ENCODE results near the gene ACTR1A. TPM values are rescaled to one million over a fixed set of nuclear protein-coding genes. Genes with fewer than 3 reads are reported as not detected.
"Not testable (repeated sequence)": the region's sequence is repeated elsewhere in the genome, so short reads cannot be mapped to it uniquely, and the experiment has no call there.

ACTR1A gene
- total and polyA plus RNA-seq, 9 of the 15 experiments (the other 6 are each of a cell fraction or from before 2014, with no cell fraction given), result 36.3 to 77.2 (median 49.6) TPM

DNA sequence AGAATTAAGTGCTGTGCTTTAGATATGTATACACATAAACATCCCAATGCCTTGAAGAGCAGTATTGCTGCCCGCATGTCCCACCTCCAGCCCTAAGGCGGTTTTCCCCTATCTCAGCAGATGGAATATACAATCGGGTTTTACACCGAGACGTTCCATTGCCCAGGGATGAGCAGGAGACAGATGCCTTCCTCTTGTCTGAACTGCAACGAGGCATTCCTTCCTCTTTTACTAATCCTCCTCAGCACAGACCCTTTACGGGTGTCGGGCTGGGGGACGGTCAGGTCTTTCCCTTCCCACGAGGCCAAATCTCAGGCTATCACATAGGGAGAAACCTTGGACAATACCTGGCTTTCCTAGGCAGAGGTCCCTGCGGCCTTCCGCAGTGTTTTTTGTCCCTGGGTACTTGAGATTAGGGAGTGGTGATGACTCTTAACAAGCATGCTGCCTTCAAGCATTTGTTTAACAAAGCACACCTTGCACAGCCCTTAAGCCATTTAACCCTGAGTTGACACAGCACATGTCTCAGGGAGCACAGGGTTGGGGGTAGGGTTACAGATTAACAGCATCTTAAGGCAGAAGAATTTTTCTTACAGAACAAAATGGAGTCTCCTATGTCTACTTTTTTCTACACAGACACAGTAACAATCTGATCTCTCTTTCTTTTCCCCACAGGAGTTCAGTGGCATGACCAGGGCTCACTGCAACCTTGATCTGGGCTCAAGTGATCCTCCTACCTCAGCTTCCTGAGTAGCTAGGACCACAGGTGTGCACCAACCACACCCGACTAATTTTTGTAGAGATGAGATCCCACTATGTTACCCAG, 47.6 kb downstream of the ACTR1A start (continued):
- peak; percentile 97 for TF ChIP-seq ZNF592 (IDR thresholded peaks at IDR 0.05)
- peak in 1 of 2 experiments; percentile 30; a peak in 2 of 4 replicates for TF ChIP-seq ZNF639 (CRISPR knock-in tag; conservative IDR thresholded peaks at IDR 0.05 in 1 of 2, IDR thresholded peaks at IDR 0.05 in 1 of 2)
- peak; percentile 92 for TF ChIP-seq PYGO2 (tag; IDR thresholded peaks at IDR 0.05)
- peak; percentile 52; the same call in 1 of the 2 replicates for TF ChIP-seq HMG20A (CRISPR knock-in tag; conservative IDR thresholded peaks at IDR 0.05)
- TF ChIP-seq, protein P1, sequence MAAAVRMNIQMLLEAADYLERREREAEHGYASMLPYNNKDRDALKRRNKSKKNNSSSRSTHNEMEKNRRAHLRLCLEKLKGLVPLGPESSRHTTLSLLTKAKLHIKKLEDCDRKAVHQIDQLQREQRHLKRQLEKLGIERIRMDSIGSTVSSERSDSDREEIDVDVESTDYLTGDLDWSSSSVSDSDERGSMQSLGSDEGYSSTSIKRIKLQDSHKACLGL (CRISPR knock-in tag; IDR thresholded peaks at IDR 0.05; ENCODE audit: borderline replicate concordance, poor library complexity, severe bottlenecking), result peak; percentile 49
- TF ChIP-seq, protein P2, sequence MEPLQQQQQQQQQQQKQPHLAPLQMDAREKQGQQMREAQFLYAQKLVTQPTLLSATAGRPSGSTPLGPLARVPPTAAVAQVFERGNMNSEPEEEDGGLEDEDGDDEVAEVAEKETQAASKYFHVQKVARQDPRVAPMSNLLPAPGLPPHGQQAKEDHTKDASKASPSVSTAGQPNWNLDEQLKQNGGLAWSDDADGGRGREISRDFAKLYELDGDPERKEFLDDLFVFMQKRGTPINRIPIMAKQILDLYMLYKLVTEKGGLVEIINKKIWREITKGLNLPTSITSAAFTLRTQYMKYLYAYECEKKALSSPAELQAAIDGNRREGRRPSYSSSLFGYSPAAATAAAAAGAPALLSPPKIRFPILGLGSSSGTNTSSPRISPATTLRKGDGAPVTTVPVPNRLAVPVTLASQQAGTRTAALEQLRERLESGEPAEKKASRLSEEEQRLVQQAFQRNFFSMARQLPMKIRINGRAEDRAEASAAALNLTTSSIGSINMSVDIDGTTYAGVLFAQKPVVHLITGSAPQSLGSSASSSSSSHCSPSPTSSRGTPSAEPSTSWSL (CRISPR knock-in tag; IDR thresholded peaks at IDR 0.05; ENCODE audit: borderline replicate concordance), result peak; percentile 70; the same call in 1 of the 2 replicates
- peak; percentile 14; the same call in 1 of the 2 replicates for TF ChIP-seq NFRKB (IDR thresholded peaks at IDR 0.05; ENCODE audit: low read depth)
- TF ChIP-seq, protein P3, sequence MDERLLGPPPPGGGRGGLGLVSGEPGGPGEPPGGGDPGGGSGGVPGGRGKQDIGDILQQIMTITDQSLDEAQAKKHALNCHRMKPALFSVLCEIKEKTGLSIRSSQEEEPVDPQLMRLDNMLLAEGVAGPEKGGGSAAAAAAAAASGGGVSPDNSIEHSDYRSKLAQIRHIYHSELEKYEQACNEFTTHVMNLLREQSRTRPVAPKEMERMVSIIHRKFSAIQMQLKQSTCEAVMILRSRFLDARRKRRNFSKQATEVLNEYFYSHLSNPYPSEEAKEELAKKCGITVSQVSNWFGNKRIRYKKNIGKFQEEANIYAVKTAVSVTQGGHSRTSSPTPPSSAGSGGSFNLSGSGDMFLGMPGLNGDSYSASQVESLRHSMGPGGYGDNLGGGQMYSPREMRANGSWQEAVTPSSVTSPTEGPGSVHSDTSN (CRISPR knock-in tag; IDR thresholded peaks at IDR 0.05; ENCODE audit: low read depth), result not testable (repeated sequence)
- TF ChIP-seq, protein P3 (tag; conservative IDR thresholded peaks at IDR 0.05; ENCODE audit: low read depth), result 0 out of 2 replicates have a peak, but pooled peaks have one; percentile 40
- TF ChIP-seq, protein P4, sequence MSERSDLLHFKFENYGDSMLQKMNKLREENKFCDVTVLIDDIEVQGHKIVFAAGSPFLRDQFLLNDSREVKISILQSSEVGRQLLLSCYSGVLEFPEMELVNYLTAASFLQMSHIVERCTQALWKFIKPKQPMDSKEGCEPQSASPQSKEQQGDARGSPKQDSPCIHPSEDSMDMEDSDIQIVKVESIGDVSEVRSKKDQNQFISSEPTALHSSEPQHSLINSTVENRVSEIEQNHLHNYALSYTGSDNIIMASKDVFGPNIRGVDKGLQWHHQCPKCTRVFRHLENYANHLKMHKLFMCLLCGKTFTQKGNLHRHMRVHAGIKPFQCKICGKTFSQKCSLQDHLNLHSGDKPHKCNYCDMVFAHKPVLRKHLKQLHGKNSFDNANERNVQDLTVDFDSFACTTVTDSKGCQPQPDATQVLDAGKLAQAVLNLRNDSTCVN (CRISPR knock-in tag; IDR thresholded peaks at IDR 0.05), result peak; percentile 63; the same call in 1 of the 2 replicates
- TF ChIP-seq ZNF140 (CRISPR knock-in tag; IDR thresholded peaks at IDR 0.05), result peak; percentile 69
- peak; percentile 89; the same call in 1 of the 2 replicates for TF ChIP-seq RHOXF2B (CRISPR knock-in tag; conservative IDR thresholded peaks at IDR 0.05)
- TF ChIP-seq STAT5B (CRISPR knock-in tag; IDR thresholded peaks at IDR 0.05), result 0 out of 2 replicates have a peak, but pooled peaks have one; percentile 66
